Loucy (cell line): ENCODE results near the gene IGF2BP2.

Source experiments
- CTCF ChIP-seq: fragments of 200-600 bp; sonication (generic); conservative IDR thresholded peaks from 2 replicates; pipeline ENCODE4 v1.5.1; 2014; ENCODE audit warnings: mild to moderate bottlenecking, antibody characterized with exemption, low read length
- EZH2phosphoT487 ChIP-seq: fragments of 200-600 bp; IDR thresholded peaks from 2 replicates; pipeline ENCODE4 v1.6.1; 2018; ENCODE audit warnings: antibody characterized with exemption, mild to moderate bottlenecking, moderate library complexity, borderline replicate concordance

- TF ChIP-seq CTCF (no peak), EZH2phosphoT487 (no peak)
Observed at GRCh38 chr3:185658504-185658912, 166.3 kb downstream of the IGF2BP2 start.
